Inflammatory macrophage treated with lipopolysaccharide for 4 hours (primary cell): ENCODE data around the gene DOCK1.
"Not testable (repeated sequence)": the region's sequence is repeated elsewhere in the genome, so short reads cannot be mapped to it uniquely, and the experiment has no call there.

Source experiments
- DNase-seq: peaks from one replicate; pipeline ENCODE4 v3.0.0-alpha.2; 2020

DOCK1 gene

GRCh38 chr10:127293640-127294039, 388.4 kb downstream of the DOCK1 start:
- DNase-seq, result no peak

GRCh38 chr10:127296696-127297095, 391.5 kb downstream of the DOCK1 start:
- no peak for DNase-seq

- no peak for DNase-seq
Measured at GRCh38 chr10:127298381-127298780, 393.2 kb downstream of the DOCK1 start.

GRCh38 chr10:127299192-127299591, 394.0 kb downstream of the DOCK1 start:
- DNase-seq, result not testable (repeated sequence)

- no peak for DNase-seq
Measured at GRCh38 chr10:127299956-127300689, 394.9 kb downstream of the DOCK1 start.

GRCh38 chr10:127300868-127301321, 395.7 kb downstream of the DOCK1 start:
- no peak for DNase-seq

GRCh38 chr10:127302343-127302742, 397.1 kb downstream of the DOCK1 start:
- no peak for DNase-seq

- no peak for DNase-seq
Measured at GRCh38 chr10:127303105-127303504, 397.9 kb downstream of the DOCK1 start.

GRCh38 chr10:127303746-127304145, 398.5 kb downstream of the DOCK1 start:
- no peak for DNase-seq

GRCh38 chr10:127306479-127306878, 401.3 kb downstream of the DOCK1 start:
- DNase-seq, result no peak

- DNase-seq, result no peak
Measured at GRCh38 chr10:127307338-127307737, 402.1 kb downstream of the DOCK1 start.

- no peak for DNase-seq
Measured at GRCh38 chr10:127308031-127308430, 402.8 kb downstream of the DOCK1 start.

GRCh38 chr10:127309619-127310018, 404.4 kb downstream of the DOCK1 start:
- DNase-seq, result not testable (repeated sequence)

GRCh38 chr10:127310430-127310829, 405.2 kb downstream of the DOCK1 start:
- DNase-seq, result no peak

- DNase-seq, result no peak
Measured at GRCh38 chr10:127310923-127311322, 405.7 kb downstream of the DOCK1 start.

- DNase-seq, result no peak
Measured at GRCh38 chr10:127313996-127314700, 408.9 kb downstream of the DOCK1 start.

- no peak for DNase-seq
Measured at GRCh38 chr10:127314797-127315196, 409.6 kb downstream of the DOCK1 start.

GRCh38 chr10:127315888-127316287, 410.7 kb downstream of the DOCK1 start:
- DNase-seq, result no peak

GRCh38 chr10:127318396-127318795, 413.2 kb downstream of the DOCK1 start:
- no peak for DNase-seq

- no peak for DNase-seq
Measured at GRCh38 chr10:127319271-127319670, 414.0 kb downstream of the DOCK1 start.

GRCh38 chr10:127319691-127320090, 414.5 kb downstream of the DOCK1 start:
- DNase-seq, result no peak

- DNase-seq, result no peak
Measured at GRCh38 chr10:127320176-127320575, 414.9 kb downstream of the DOCK1 start.

GRCh38 chr10:127322286-127322685, 417.1 kb downstream of the DOCK1 start:
- no peak for DNase-seq

GRCh38 chr10:127325506-127325905, 420.3 kb downstream of the DOCK1 start:
- DNase-seq, result no peak
